HG03280 (cell line): ENCODE data around the gene GRIA3.

Experiments used
- ATAC-seq: cut with Tn5 transposase; IDR thresholded peaks from one replicate; pipeline ENCODE4 v1.9.1; 2021; ENCODE audit warnings: mild to moderate bottlenecking, moderate library complexity; ENCODE audit not compliant: unreplicated experiment

GRIA3 gene

DNA sequence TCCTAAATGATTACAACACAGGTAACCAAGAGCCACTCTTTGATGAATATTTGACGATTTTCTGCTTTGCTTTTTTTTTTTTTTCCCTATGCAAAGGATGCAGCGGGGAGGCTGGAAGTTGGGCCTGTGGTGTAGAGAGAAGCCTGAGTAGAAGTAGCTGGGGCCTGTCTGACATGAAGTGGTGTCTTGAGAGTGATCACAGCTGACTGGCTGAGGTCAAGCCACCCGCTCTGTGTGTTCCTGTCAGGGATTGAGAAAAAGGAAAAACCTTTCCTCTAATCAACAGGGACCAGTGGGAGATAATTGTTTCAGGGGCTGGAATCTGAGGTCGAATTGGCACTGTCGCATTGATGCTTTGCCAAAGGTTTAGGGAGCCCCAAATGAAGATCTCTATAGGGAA is 258.7 kb downstream of the GRIA3 start:
- no peak for ATAC-seq

DNA sequence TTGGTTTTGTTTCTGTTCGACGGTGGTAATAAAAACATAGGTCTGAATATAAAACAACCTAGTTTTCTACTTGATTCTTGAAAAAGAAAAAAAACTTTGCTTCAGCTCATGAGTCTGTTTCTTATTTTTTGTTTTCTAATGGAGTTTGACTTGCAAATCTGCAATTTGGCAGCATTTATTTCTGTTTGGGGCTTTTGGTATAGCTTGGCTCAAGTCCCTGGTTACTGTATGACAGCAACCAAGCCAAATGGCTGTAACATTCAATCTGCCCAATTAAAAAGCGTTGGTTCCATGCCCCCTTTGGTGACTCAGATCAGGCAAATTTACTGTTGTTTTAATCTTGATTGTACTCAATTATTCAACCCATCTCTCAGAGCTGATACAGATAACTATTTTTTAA is 263.4 kb downstream of the GRIA3 start:
- ATAC-seq = no peak

DNA sequence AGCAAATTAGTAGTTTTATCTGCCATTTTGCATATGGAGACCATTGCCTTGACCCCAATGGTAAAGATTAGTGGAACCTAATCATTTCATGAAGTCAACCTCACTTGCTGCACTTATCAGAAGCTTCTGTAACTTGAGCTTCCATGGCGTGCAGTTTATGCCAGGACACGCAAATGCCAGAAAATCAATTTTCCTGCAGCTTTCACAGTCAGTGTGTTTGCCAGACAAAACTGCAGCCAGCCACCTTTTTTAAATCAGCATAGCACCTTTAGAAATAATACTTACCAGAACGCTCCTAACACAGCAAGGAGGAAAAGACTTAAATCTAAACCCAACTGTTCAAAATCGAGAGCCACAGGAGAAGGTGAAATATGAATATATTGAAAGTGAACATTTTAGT is 265.3 kb downstream of the GRIA3 start:
- no peak for ATAC-seq

DNA sequence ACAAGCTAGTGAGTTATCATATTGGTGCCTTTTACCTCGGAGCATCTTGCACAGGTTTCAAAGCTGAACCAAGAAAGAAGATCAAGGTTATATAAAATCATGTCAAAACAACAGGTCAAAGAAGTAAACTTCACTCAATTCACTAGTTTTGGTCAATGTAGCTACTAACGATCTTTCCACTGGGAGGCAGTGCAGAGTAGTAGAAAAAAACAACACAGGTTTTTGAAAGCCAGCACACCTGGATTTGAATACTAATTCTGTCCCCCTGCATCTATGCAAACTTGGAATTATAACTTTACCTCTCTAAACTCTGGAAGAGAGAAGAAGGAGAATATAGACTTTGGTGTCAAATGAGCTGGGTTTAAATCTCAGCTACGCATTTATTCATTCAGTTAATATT is 266.1 kb downstream of the GRIA3 start:
- ATAC-seq = no peak

DNA sequence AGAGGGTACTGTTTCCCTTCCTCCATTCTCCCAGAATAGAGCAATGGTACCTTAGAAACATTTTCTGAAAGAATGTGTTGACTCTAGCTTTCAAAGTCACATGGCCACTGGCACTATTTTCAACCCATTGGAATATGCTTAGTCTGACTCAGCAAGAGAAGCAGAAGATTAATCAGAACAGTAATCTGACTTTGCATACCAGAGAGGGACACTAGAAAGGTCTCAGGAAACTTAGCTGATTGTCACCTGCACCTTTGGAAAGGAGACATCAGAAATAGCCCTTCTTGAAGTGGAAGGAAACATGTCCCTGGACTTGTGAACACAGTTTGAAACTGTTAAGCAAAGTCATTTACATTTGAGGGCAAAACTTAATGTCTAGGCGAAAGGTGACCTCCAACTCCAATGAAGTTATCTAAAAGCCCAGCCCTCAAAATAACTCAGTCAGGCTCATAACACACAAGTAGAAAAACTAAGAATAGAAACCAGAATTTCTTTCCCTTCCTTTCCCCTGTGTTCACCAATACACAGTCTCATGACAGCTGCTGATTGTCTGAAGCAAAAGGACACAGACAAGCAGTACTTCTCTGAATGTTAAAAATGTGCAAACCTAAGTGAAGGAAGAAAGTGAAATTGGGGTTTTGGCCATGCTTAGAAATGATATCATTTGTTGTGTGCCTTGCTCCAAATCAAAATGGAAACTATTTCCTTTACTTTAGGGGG is 270.8 kb downstream of the GRIA3 start:
- no peak for ATAC-seq

DNA sequence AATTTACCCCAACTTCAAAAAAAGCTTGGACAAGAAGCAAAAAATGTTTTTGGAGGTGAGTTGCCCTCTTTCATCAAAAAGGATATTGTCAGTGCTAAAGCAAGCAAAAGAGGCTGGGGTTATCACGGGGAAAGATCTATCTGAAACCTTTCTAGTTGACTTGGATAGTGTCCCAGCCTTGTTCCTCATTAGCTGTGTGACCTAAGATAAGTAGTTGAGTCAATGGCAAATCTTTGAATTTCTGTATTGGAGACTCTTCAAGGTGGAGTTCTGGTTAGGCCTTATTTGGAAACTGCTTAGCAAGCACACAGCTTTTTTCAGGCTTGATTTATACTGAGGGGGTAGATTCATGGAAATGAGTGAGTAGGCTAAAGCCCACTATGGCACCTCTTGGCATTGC is 271.6 kb downstream of the GRIA3 start:
- no peak for ATAC-seq

DNA sequence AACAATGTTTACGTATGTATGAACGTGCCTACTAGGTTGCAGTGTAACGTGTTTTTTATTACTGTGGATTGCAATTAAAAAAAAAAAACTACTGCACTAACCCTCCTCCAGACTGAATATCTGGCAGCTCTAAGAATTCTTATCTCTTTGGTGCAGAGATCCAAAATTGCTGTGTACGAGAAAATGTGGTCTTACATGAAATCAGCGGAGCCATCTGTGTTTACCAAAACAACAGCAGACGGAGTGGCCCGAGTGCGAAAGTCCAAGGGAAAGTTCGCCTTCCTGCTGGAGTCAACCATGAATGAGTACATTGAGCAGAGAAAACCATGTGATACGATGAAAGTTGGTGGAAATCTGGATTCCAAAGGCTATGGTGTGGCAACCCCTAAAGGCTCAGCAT is 280.6 kb downstream of the GRIA3 start:
- ATAC-seq = no peak

DNA sequence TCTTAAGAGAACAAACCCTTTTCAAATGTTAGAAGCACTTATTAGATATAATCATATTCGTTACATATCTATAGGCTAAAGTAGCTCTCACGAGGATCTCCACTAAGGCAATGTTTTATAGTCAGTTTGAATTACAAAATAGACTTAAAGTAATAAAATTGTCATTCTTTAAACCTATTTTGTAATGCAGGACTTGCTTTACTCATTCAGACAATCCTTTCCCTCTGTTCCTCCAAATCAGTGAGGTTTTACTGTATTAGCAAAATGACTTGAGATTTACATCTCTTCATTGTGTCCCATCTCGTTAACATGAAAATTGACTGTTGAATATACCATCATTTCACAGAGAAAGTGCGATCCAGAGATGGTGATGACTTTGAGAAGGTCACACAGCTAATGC is 284.4 kb downstream of the GRIA3 start:
- no peak for ATAC-seq

DNA sequence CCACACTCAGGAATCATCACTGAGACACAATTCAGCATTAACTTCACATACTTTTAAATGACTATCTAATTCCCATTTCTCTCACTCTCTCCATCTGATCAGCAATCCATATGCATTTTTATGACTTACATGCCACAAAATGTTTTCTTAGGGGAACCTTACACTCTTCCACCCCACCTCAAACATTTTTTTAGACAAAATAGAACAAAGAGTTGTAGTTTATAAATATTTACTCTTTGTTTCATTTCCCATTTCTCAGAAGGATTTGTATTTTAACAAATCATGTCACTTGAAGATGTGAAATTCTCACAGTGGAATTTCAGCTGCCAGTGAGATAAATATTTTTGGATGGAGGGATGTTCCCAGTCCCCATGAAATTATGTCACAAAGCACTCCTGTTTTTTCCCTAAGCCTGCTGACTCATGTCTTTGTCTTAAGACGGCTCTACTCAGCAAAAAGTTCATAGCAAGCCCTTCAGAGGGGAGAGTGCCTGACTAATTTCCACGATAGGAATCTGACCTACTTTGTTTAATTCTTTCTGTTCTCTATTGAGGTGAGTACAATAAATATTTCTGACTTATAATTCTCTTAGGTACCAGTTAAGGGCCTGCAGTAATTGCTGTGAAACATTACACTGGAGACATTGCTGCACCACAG is 291.1 kb downstream of the GRIA3 start:
- ATAC-seq = no peak

DNA sequence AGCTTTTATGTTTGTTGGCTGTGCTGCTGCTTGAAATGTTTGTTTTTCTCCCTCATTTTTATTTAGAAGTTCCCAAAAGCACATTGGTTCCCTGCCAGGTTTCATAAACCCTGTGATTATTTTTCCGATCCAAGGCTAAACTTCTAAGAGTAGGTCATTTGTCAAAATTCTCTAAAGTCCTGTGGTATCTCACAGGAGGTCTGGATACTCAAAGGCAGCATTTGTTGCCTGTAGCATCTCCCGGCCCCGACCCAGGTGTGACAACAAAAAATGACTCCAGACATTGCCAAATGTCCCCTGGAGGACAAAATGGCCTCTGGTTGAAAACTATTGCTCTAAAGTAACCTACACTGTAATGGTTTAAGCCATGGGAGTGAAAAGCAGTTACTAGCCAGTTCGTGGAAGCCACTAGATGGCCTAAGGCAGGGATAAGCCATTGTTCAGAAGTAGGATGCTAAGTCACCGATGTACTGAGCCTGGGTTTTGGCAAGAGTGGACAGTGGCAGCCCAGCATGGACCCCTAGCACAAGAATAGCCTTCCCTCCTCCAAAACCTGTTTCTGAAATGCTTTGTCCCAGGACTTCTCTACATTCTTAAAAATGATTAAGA is 292.6 kb downstream of the GRIA3 start:
- no peak for ATAC-seq

DNA sequence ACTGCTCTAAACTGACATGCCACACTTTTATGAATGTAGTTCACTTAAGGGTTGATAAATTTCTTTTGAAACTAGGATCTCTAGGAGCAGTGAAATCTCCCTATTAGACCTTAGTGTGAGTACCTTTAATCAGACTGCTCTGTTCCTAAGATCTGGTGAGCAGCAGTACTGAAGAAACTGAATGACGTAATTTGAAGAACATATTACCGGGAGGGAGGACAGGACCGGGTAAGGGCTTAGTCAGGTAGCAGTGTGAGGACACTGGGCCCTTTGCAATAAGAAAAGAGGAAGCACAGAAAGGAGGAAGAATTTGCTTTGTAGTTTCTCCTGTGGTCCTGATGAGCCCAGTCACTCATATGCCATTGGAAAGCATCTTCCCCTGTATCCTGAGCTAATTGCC is 293.6 kb downstream of the GRIA3 start:
- ATAC-seq = no peak

DNA sequence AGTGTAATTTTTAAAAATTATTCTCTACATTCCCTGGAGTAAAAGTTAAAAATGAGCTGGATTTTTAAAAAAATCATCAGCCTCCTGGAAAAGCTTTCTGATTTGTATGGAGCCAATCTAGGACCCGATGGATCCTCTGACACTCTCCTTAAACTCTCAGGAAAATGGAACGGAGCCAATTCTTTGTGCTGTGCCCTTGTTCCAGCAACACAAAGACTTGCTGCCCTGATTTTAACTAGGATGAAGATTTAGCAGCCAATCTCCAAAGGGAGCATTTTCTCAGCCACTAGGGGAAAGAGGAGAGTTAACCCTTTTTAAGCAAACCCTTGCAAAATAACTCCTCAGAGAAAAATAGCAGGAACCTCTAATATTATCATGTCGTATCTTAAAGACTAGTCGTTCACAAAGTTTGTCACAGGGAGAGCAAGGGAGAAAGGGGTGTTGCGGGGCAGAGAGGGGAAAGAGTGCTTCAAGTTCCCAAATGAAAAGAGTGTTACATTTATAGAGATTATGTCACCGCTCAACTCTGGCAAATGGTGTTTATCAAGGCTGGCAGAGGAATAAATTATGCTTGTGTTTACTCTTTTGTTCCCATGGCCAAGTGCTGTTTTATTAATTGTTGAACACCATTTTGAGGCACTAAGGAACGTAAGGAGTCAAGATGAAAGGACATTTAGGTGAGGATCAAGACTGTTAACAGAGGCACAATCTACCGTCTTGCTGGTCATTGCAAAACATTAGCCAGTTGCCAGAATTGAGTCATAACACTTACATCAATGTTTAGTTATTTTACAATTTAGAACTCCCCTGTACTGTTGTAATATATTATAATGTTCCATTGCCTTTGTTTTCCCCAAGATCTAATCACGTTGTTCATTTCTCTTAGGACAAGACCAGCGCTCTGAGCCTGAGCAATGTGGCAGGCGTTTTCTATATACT is 298.1 kb downstream of the GRIA3 start:
- no peak for ATAC-seq

DNA sequence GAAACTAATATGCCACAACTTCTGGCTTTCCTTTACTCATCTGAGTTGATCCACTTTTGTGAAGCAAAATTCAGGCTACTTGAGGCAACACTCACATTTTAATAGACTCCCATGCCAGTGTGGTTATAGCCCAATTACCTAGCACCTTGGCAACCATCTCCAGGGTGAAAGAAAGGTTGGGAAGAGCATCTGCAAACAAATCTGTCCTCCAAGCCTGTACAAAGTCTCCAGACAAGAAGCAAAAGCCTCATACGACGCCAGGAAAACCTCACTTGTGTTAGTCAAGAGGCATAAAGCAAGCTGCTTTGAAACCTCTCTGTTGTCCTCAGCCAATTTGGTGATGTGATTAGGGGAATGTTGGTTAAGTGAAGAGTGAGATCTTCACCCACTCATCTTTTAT is 302.2 kb downstream of the GRIA3 start:
- no peak for ATAC-seq

DNA sequence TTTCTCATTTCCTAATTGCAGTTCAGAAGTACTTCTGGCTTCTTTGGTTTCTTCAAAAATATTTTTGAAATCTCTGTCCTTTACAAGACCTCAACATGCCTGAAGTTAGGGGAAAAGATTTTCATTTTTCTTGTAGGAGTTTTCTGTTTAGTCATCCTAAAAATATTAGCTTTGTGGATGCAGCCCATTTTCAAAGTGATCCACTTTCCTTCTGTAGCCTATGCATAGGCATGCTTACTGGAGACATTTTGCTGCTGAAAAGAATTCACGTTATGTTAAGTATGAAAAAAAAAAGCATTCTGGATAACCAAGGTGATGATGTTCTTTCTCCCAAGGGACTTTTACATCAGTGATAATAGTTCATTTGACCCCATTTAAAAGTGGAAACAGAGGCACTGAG is 303.2 kb downstream of the GRIA3 start:
- no peak for ATAC-seq

DNA sequence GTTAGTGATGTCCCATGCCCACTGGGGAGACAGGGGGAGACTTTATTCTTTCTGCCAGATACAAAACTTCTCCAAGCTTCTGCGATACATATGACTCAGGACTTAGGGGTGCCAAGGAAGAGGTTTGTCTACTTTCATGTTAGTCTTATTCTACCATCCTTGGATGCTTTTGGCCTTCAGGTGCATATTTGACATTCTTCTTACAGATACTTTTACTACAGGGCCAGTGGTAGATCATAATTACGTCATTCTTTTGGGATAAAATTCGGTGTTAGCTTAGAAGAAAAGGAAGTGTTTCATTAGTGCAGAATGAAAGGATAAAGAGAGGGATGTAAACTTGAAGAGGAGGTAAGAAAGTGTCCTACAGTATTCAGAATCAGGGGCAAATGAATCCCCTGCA is 303.6 kb downstream of the GRIA3 start:
- ATAC-seq = no peak

DNA sequence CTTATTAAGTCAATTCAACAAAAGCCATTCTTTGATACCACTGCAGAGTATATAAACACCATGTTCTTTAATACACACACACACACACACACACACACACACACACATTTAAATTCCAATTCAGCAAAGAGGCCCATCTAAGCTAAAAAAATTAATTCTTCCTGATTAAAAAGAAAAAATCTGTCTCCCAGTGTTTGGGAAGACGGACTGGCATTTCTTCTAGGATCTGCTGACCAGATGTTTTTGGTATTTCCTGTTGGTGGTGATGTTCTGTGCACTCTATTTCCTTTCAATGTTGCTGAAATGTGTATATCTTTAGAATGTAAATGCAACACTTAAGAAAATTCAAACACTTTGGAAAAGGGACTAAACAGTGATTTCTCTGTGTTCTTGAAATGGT is 304.9 kb downstream of the GRIA3 start:
- no peak for ATAC-seq

DNA sequence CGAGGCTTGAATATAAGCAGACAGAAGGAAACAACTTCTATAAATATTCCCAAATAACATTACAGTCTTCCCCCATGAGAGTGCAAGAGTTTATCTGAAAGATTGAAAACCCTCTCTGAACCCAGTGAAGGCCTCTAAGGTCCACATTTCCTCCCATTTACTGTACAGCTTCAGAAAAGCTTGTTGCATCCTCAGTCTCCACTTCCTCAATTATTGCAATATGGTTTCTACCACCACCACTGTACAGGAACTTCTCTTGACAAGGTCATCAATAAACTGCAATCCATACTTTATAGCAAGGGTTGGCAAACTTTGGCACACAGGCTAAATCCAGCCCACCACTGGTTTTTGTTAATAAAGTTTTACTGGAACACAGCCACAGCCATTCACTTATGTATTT is 309.8 kb downstream of the GRIA3 start:
- ATAC-seq = no peak

DNA sequence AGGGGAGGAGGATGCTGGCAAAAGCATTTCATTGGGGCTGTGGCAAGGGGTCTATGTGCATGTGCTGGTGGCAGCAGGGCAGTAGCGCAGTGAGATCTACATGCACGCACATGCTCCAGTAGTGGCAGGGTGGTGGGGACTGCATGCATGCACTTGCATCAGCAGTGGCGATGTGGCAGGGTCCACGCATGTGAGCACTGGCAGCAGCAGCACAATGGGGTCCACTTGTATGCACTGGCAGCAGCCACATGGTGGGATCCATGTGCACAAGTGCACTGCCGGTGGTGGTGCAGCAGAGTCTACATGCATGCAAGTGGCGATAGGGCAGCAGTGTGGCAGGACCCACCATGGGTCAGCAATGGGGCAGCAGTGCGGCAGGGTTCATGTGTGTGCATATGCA is 315.7 kb downstream of the GRIA3 start:
- no peak for ATAC-seq

DNA sequence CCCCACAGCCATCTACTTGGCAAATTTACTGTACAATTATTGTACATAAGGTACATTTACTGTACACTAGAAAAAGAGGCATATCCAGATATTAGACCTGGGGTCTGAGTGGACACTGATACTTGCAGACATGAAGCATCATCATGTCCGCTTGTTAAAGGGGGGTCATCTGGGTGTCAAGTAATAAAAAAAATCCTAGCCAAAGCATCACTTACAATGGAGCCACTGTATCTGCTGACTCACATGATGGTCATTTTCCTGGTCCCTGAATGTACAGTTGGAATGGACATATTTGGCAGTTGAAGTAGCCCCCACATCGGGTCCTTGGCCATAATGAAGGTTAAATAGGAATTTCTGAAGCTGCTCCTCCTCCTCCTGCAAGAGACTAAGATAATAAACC is 320.0 kb downstream of the GRIA3 start:
- ATAC-seq = no peak

DNA sequence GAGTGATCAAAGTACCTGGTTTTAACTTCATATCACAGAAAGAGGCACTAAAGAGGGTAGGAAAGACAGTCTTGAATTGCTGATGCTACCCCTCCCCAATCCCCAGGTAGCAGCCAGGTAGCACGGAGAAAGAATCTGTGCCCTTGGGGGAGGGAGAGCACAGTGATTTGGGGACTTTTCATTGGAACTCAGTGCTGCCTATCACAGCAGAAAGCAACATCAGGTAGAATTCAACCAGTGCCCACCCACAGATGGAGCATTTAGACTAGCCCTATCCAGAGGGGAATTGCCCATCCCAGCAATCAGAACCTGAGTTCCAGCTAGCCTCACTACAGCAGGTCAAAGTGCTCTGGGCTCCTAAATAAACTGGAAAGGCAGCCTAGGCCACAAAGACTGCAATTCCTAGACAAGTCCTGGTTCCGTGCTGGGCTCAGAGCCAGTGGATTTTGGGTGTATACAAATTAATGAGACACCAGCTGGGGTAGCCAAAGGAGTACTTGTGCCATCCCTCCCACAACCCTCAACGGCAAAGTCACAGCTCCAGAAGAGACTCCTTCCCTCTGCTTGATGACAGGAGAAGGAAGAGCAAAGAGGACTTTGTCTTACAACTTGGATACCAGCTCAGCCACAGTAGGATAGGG is 320.7 kb downstream of the GRIA3 start:
- ATAC-seq = no peak
